Muscle layer of duodenum (tissue), 2 donors: ENCODE measurements around the gene CD209.

Experiments
- H3K27ac ChIP-seq: one replicate; pipeline ENCODE4 v1.7.0; 2013; ENCODE audit warnings: mild to moderate bottlenecking, low read length
- H3K27me3 ChIP-seq: one replicate; pipeline ENCODE4 v1.7.0; 2013; ENCODE audit warnings: low read depth, mild to moderate bottlenecking, control low read depth, low read length
- H3K36me3 ChIP-seq, 2 donors: one replicate each; pipeline ENCODE4 v1.7.0; 2013; ENCODE audit warnings: low read length in 2 of 2, control low read depth in 1 of 2, mild to moderate bottlenecking in 1 of 2; ENCODE audit not compliant: insufficient read depth in 2 of 2, control insufficient read depth in 1 of 2
- H3K4me1 ChIP-seq, 2 donors: one replicate each; pipeline ENCODE4 v1.7.0; 2013; ENCODE audit warnings: low read length in 2 of 2, mild to moderate bottlenecking in 2 of 2, control low read depth in 1 of 2, moderate library complexity in 1 of 2; ENCODE audit not compliant: insufficient read depth in 2 of 2, control insufficient read depth in 1 of 2
- H3K4me3 ChIP-seq, 2 donors: one replicate each; pipeline ENCODE4 v1.7.0; 2013; ENCODE audit warnings: low read length in 2 of 2, low read depth in 1 of 2, mild to moderate bottlenecking in 1 of 2
- H3K9me3 ChIP-seq, 2 donors: one replicate each; pipeline ENCODE4 v1.7.0; 2013; ENCODE audit warnings: low read length in 2 of 2, control low read depth in 1 of 2, mild to moderate bottlenecking in 1 of 2; ENCODE audit not compliant: control insufficient read depth in 1 of 2
- donor health status: healthy.

CD209 gene

DNA sequence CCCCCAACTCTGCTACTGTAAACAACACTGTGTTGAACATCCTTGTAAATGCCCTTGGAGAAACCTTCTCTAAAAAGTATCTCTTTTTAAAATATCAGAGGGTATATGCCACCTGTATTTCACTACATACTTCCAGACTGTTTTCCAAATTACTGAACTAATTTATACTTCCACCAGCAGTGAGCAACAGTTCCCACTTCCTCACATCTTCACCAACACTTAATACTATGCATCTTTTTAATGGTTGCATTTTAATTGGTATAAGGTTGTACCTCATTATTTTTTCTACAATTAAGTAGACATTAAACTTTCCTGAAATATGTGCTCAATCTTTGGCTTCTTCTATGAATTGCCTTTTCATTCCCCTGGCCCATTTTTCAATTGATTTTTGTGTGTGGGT is 37.5 kb upstream of the CD209 start:
- peaks cover 18% of the 10 kb centered on the region for H3K27me3 ChIP-seq
- no peaks in the 10 kb centered on the region for H3K9me3 ChIP-seq
- no peaks in the 10 kb centered on the region for H3K36me3 ChIP-seq
- peaks cover 0 to 16% of the 10 kb centered on the region in 2 donors for H3K4me1 ChIP-seq
- H3K27ac ChIP-seq = no peak overlapping the region
- no peak overlapping the region for H3K4me3 ChIP-seq

DNA sequence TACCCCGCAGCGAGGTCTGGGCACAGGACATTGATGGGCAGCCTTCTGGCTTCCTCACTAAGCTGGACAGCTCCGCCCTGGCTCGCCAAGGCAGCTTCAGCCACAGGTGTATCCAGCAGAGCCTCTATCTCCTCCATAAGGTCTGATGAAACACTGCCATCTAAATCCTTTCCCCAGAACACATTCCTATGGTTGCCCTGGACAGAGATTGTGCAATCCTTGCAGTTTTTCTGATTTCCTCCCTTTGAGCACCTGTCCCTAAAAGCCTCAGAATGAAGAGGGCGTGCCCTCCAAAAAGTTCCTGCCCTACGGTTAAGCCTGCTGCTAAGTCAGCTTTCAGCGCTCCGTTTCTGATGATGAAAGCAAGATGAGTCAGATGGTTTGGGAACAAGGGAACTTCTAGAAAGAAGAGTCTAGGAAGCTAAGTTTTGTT is 36.7 kb upstream of the CD209 start:
- Histone ChIP-seq H3K9me3 (no peaks in the 10 kb centered on the region), H3K4me3 (no peak overlapping the region), H3K27me3 (peaks cover 12% of the 10 kb centered on the region), H3K27ac (no peak overlapping the region), H3K4me1 (peaks cover 0 to 9% of the 10 kb centered on the region in 2 donors), H3K36me3 (no peaks in the 10 kb centered on the region)

DNA sequence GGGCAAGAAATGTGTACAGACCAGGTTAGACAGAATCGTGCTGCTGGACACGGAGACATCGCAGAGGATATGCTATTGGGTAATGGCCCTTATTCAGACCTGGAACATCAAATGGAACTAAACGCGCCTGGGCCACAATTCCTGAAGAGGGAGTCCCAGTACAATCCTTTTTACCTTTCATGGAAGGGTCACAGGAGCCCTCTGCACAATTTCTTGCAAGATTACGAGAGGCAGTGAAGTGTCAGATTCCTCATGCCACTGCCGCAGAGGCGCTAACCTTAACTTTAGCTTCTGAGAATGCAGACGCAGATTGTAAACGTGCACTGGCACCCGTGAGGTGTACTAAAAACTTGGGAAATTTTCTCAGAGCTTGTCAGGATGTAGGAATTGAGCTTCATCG is 33.8 kb upstream of the CD209 start:
- H3K9me3 ChIP-seq = no peaks in the 10 kb centered on the region
- no peaks in the 10 kb centered on the region for H3K36me3 ChIP-seq
- no peaks in the 10 kb centered on the region for H3K27me3 ChIP-seq
- H3K27ac ChIP-seq = no peak overlapping the region
- H3K4me3 ChIP-seq = no peak overlapping the region
- H3K4me1 ChIP-seq = no peaks in the 10 kb centered on the region

DNA sequence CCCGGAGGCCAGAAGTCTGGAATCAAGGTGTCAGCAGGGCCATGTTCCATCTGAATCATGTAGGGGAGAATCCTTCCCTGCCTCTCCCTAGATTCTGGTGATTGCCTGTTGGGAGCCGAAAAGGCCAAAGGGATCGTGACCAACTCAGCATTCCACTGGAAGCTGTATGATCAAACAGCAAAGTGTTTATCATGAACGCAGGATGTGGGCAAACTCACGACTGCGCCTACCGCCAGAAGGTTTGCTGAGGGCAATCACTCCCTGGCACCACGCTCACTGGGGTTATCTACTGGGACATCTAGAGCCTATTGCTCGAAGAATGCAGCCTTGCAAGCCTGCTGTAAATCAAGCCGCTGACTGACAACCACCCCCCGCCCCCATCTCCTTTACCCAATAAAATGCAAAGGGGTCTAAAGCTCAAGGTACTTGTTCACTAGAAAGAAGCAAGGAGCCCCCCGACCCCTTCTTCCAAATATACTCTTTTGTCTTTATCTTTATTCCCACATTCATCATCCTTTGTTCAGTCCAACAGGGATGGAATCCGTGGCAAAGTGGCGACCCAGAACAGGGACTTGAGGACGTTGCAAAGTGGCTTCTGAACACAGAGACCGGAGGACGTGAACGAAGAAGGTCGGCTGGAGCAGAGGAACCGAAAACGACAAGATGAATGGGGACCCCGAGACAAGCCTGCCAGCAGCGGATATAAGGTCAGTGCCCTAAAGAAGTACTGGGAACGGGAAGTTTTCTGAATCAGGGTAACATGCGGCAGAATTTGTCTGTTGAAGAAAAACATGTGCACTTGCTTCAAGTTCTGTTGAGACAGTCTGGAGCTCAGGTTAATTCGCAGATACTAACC is 32.5 kb upstream of the CD209 start:
- Histone ChIP-seq H3K36me3 (no peaks in the 10 kb centered on the region), H3K27ac (no peak overlapping the region), H3K4me3 (no peak overlapping the region), H3K9me3 (no peaks in the 10 kb centered on the region), H3K27me3 (no peaks in the 10 kb centered on the region), H3K4me1 (no peaks in the 10 kb centered on the region)

DNA sequence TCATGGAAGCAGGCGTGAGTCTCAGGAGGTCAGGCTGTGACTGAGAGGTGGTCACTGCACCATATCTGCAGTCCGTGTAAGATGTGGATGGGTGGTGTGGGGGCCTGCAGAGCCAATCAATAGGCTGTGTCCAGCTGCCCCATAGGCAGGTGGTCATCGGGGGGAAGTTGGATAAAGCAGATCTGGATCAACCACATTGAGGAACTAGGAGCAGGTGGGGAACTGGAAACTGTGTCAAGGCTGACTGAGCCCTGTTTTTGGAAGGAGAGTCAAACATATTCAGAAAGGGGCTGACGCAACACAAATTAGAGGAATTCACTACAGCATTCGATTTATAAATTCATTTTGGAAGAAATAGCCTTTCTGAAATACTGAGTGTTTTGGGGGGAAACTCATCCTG is 30.7 kb upstream of the CD209 start:
- Histone ChIP-seq H3K4me1 (no peaks in the 10 kb centered on the region), H3K27ac (no peak overlapping the region), H3K9me3 (no peaks in the 10 kb centered on the region), H3K4me3 (no peak overlapping the region), H3K27me3 (no peaks in the 10 kb centered on the region), H3K36me3 (no peaks in the 10 kb centered on the region)

DNA sequence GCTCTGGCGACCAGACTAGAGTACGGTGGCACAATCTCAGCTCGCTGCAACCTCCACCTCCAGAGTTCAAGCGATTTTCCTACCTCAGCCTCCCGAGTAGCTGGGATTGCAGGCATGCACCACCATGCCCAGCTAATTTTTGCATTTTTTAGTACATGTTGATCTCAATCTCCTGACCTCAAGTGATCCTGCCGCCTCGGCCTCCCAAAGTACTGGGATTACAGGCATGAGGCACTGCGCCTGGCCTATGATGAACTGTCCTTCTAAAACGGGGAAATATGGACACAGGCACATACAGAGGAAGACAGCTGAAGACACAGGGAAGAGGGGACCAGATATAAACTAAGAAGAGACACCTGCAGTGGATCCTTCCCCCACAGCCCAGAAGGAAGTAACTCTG is 28.4 kb upstream of the CD209 start:
- Histone ChIP-seq H3K4me1 (no peaks in the 10 kb centered on the region), H3K27ac (no peak overlapping the region), H3K4me3 (no peak overlapping the region), H3K36me3 (no peaks in the 10 kb centered on the region), H3K9me3 (no peaks in the 10 kb centered on the region), H3K27me3 (no peaks in the 10 kb centered on the region)

DNA sequence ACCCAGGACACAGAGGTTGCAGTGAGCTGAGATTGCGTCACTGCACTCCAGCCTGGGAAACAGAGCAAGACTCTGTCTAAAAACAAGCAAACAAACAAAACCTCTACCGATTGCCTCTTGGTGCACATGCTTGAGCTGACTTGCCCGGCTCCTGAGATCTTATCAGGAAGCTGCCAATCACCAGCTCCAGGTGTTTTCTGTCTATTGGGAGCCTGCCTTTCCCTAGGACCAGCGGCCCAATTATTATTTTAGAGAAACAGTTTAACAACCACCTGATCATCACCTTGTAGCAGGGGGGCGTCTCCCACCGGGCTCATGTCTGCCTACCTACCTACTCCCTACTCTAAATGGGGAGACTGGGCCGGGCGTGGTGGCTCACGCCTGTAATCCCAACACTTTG is 26.5 kb upstream of the CD209 start:
- Histone ChIP-seq H3K36me3 (no peaks in the 10 kb centered on the region), H3K27ac (no peak overlapping the region), H3K4me3 (no peak overlapping the region), H3K27me3 (no peaks in the 10 kb centered on the region), H3K4me1 (no peaks in the 10 kb centered on the region), H3K9me3 (no peaks in the 10 kb centered on the region)

DNA sequence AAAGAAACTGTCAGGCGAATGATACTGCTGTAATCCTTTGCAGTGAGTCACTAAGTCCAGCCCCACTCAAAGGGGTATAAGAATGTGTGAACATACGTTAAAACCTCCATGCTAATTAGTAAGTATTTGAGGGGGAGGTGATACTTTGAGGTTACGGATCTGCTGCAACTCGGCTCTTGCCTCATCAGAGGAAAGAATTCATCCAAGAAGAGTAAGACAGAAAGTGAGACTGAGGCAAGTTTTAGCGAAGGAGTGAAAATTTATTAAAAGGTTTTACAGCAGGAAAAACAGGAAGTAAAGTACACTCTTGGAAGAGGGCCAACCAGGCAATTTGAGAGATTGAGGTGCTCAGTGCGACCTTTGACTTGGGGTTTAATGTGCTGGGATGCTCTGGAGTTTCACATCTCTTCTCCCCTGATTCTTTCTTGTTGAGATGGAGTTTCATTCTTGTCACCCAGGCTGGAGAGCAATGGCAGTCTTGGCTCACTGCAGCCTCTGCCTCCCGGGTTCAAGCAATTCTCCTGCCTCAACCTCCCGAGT is 25.5 kb upstream of the CD209 start:
- H3K9me3 ChIP-seq = no peaks in the 10 kb centered on the region

DNA sequence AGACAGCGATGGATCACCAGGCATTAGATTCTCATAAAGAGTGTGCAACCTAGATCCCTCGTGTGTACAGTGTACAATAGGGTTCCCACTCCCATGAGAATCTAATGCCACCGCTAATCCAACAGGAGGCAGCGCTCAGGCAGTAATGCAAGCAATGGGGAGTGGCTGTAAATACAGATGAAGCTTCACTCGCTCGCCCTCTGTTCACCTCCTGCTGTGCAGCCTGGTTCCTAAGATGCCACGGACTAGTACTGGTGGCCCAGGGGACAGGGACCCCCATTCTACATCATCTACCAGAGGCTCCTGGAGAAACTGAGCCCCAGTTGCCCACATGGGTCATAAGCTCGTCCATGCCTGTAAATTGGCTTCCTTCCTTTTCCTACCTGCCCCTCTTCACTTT is 23.7 kb upstream of the CD209 start:
- H3K27me3 ChIP-seq = no peaks in the 10 kb centered on the region
- no peak overlapping the region for H3K4me3 ChIP-seq
- H3K36me3 ChIP-seq = no peaks in the 10 kb centered on the region
- no peaks in the 10 kb centered on the region for H3K4me1 ChIP-seq
- H3K27ac ChIP-seq = no peak overlapping the region
- no peaks in the 10 kb centered on the region for H3K9me3 ChIP-seq

More for the DNA sequence above, 25.5 kb upstream of the CD209 start:
- no peak overlapping the region for H3K27ac ChIP-seq
- H3K27me3 ChIP-seq = no peaks in the 10 kb centered on the region
- H3K36me3 ChIP-seq = no peaks in the 10 kb centered on the region
- no peak overlapping the region for H3K4me3 ChIP-seq
- H3K4me1 ChIP-seq = no peaks in the 10 kb centered on the region

DNA sequence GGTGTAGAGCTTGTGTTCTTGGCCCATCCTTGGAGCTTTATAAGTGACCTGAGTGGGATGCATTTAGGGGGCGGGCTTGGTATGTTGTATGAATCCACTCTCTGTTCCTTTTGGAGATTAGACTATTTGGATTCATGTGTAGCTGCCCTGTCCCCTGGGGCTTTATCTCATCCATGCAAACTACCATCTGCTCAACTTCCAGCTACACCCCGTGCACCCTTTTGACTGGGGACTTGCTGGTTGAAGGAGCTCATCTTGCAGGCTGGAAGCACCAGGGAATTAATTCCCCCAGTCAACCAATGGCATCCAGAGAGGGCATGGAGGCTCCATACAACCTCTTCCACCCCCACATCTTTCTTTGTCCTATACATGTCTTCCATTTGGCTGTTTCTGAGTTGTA is 21.8 kb upstream of the CD209 start:
- Histone ChIP-seq H3K36me3 (no peaks in the 10 kb centered on the region), H3K4me3 (no peak overlapping the region), H3K9me3 (no peaks in the 10 kb centered on the region), H3K27me3 (no peaks in the 10 kb centered on the region), H3K27ac (no peak overlapping the region), H3K4me1 (no peaks in the 10 kb centered on the region)

DNA sequence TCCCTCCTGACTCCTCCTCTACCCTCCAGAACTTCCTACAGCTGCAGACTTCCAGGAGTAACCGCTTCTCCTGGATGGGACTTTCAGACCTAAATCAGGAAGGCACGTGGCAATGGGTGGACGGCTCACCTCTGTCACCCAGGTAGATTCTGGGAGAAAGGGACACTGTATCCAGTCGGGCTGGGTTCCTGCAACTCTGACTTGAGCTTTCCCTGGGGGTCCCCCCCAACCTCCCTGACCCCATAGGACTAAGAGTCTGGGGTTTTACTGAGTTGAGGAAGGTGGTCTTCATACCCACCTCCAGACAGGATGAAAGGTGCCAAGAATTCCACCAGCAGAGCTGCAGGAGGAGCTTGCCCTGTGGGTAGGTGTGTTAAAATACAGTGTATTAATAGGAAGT is 20.2 kb upstream of the CD209 start:
- H3K27ac ChIP-seq = no peak overlapping the region
- no peaks in the 10 kb centered on the region for H3K4me1 ChIP-seq
- no peaks in the 10 kb centered on the region for H3K9me3 ChIP-seq
- H3K36me3 ChIP-seq = no peaks in the 10 kb centered on the region
- H3K27me3 ChIP-seq = no peaks in the 10 kb centered on the region
- H3K4me3 ChIP-seq = no peak overlapping the region

DNA sequence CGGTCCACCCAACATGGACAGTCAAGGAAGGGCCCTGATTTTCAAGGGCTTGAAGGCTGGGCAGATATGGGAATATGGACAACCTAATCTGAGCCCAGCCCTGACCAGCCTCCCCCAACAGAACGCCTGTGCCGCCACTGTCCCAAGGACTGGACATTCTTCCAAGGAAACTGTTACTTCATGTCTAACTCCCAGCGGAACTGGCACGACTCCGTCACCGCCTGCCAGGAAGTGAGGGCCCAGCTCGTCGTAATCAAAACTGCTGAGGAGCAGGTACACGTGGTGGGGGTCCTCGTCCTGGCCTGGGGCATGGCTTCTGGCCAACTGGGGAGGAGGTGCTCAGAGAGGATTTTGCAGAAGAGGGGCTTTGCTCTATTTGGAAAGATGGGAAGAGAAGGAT is 19.2 kb upstream of the CD209 start:
- H3K27ac ChIP-seq = no peak overlapping the region
- no peak overlapping the region for H3K4me3 ChIP-seq
- no peaks in the 10 kb centered on the region for H3K36me3 ChIP-seq
- no peaks in the 10 kb centered on the region for H3K27me3 ChIP-seq
- no peaks in the 10 kb centered on the region for H3K9me3 ChIP-seq
- H3K4me1 ChIP-seq = no peaks in the 10 kb centered on the region
